HL-60 (cell line): Measurements from ENCODE around the gene FOS.

Source experiments
- DNase-seq, 2 experiments: peaks; one replicate each; pipeline ENCODE4 v3.0.0-alpha.2; 2010 to 2020; ENCODE audit warnings: low read depth in 1 of 2, low spot score in 1 of 2
- H3K27ac ChIP-seq: fragments of 250-450 bp; sonication (Bioruptor Pico); replicated peaks from 2 replicates; pipeline ENCODE4 v1.5.1; 2020; ENCODE audit warnings: mild to moderate bottlenecking, moderate library complexity
- H3K27me3 ChIP-seq: fragments of 250-450 bp; sonication (Bioruptor Pico); 2 replicates; pipeline ENCODE4 v1.5.1; 2021; ENCODE audit warnings: mild to moderate bottlenecking, moderate library complexity; ENCODE audit not compliant: insufficient read depth, poor library complexity, severe bottlenecking
- H3K4me3 ChIP-seq: replicated peaks from 2 replicates; pipeline ENCODE4 v1.5.1; 2011; ENCODE audit warnings: mild to moderate bottlenecking, control low read depth, low read length; ENCODE audit not compliant: insufficient read depth
- CTCF ChIP-seq: IDR thresholded peaks from one replicate; pipeline ENCODE4 v1.5.1; 2011; ENCODE audit warnings: low read length, control low read depth, inconsistent platforms; ENCODE audit not compliant: insufficient read depth
- GABPA ChIP-seq: IDR thresholded peaks from 2 replicates; pipeline ENCODE4 v1.6.1; 2012; ENCODE audit warnings: low read depth
- POLR2AphosphoS5 ChIP-seq: IDR thresholded peaks from 2 replicates; pipeline ENCODE4 v1.6.1; 2012; ENCODE audit warnings: low read depth
- REST ChIP-seq: IDR thresholded peaks from 2 replicates; pipeline ENCODE4 v1.6.1; 2012; ENCODE audit warnings: low read depth; ENCODE audit not compliant: insufficient replicate concordance
- SPI1 ChIP-seq: IDR thresholded peaks from 2 replicates; pipeline ENCODE4 v1.6.1; 2012; ENCODE audit warnings: low read depth, mild to moderate bottlenecking, borderline replicate concordance

The FOS gene

GRCh38 chr14:75315144-75315543, 36.5 kb downstream of the FOS start:
- no peak for DNase-seq
- no peak overlapping the region for H3K4me3 ChIP-seq
- no peak for TF ChIP-seq REST
- TF ChIP-seq POLR2AphosphoS5, result no peak
- TF ChIP-seq CTCF, result no peak
- TF ChIP-seq SPI1, result no peak
- TF ChIP-seq GABPA, result no peak
- no peak overlapping the region for H3K27ac ChIP-seq
- H3K27me3 ChIP-seq, result no peaks in the 10 kb centered on the region

- no peak overlapping the region for H3K27ac ChIP-seq
- no peak overlapping the region for H3K4me3 ChIP-seq
- TF ChIP-seq POLR2AphosphoS5 (no peak), SPI1 (no peak), CTCF (no peak), REST (no peak), GABPA (no peak)
- DNase-seq, result no peak
- no peaks in the 10 kb centered on the region for H3K27me3 ChIP-seq
Observed at GRCh38 chr14:75317148-75317547, 38.5 kb downstream of the FOS start.

- Histone ChIP-seq H3K27ac (no peak overlapping the region), H3K27me3 (no peaks in the 10 kb centered on the region), H3K4me3 (no peak overlapping the region)
- no peak for DNase-seq
- TF ChIP-seq GABPA (no peak), SPI1 (no peak), POLR2AphosphoS5 (no peak), REST (no peak), CTCF (no peak)
Observed at GRCh38 chr14:75318353-75318752, 39.7 kb downstream of the FOS start.
